WI38 (cell line): ENCODE results near the gene NAA10.

Source experiments
- H3K4me3 ChIP-seq: 2 replicates; pipeline ENCODE4 v1.5.1; 2011; ENCODE audit warnings: low read depth, mild to moderate bottlenecking, control low read depth, low read length
- CTCF ChIP-seq: IDR thresholded peaks from 2 replicates; pipeline ENCODE4 v1.5.1; 2012; ENCODE audit warnings: low read depth, mild to moderate bottlenecking, control low read depth, low read length

NAA10 gene

GRCh38 chrX:153958605-153959004 is 23.8 kb upstream of the NAA10 start:
- no peak for TF ChIP-seq CTCF

GRCh38 chrX:153957224-153957623 is 22.4 kb upstream of the NAA10 start:
- H3K4me3 ChIP-seq: no peak overlapping the region
- no peak for TF ChIP-seq CTCF

More at GRCh38 chrX:153958605-153959004, 23.8 kb upstream of the NAA10 start:
- no peak overlapping the region for H3K4me3 ChIP-seq

- TF ChIP-seq CTCF: no peak
- H3K4me3 ChIP-seq: no peak overlapping the region
These were observed 21.4 kb upstream of the NAA10 start for GRCh38 chrX:153956044-153956907.

DNA sequence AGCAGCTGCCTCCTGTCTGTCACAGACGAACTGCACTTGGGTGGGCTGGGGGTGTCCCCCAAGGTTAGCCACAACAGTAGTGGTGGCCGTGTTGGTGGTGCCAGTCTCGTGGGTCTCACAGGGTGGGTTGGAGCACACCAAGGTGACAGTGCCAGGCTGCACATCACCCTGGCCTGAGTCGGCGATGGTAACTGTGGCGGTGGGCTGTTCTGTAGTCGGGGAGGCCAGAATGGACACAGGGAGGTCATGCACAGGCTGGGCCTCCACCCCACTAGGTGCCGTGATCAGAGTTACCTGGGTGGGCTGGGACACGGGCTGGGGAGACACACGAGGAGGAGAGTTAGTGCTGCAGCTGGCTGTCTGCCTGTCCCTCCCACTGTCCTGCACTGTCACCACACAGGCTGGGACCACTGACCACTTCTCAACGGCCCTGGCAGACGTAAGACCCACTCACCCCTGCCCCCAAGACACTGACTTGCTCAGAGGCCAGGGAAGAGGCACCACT is 20.4 kb upstream of the NAA10 start:
- no peak overlapping the region for H3K4me3 ChIP-seq
- no peak for TF ChIP-seq CTCF

DNA sequence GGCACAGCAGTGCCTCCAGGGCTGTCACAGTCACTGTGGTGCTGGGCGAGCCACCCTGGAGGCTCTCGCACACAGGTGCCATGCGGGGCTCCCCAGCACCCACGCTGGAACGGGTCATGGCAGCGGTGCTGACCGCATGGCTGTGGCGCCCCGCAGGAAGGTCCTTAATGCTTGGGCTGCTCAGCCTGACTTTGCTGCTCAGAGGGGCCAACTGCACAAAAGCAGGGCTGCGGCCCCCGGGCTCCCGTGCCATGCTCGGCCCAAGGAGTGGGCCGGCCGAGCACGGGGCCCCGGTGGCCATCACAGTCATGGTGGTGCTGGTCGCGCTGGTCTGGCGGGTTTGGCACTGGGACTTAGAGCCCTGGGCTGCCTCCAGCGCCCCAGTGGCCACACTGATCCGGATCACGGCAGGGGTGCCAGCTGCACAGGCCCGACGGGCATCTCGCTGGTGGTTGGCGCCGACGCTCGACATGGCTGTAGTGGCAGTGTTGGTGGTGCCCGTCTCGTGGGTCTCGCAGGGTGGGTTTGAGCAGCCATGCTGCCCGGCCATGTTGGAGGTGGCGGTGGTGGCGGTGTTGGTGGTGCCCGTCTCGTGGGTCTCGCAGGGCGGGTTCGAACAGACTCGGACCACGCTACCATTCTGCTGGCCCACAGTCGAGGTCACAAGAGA is 19.9 kb upstream of the NAA10 start:
- H3K4me3 ChIP-seq: no peak overlapping the region
- TF ChIP-seq CTCF: no peak

DNA sequence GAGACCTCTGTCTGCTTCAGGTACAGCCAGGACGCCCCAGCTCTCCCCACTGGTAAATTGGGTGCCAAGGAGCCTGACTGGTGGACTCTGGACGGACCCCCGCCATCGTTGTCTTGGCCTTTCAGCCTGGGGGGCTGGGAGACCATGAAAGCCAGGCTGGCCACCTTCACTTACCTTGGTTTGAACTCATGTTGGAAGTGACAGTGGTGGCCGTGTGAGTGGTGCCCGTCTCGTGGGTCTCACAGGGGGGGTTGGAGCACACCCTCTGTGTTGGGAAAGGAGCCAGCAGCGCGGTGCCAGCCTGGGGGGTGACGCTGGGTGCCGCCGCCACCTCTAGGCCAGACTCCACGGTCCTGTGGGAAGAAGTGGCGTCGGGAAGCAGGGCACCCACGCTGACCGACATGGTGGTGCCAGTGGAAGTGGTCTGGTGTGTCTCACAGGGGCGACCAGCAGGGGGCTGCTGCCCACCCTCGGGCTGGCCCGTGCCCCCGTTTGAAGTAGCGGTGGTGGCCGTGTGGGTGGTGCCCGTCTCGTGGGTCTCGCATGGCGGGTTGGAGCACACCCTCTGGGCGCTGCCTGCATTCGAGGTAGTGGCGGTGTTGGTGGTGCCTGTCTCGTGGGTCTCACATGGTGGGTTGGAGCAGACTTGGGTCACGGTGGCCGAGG is 19.2 kb upstream of the NAA10 start:
- no peak for TF ChIP-seq CTCF
- no peak overlapping the region for H3K4me3 ChIP-seq

- peak; percentile 99 for TF ChIP-seq CTCF
These were observed 18.5 kb upstream of the NAA10 start for GRCh38 chrX:153953342-153953830.

More at GRCh38 chrX:153953342-153953830, 18.5 kb upstream of the NAA10 start:
- no peak overlapping the region for H3K4me3 ChIP-seq
